HT-29 (cell line): ENCODE results near the gene SNPH. TPM values are rescaled to one million over a fixed set of nuclear protein-coding genes. Genes with fewer than 3 reads are reported as not detected.

Source experiments
- DNase-seq: peaks from one replicate; pipeline ENCODE4 v3.0.0-alpha.2; 2015; ENCODE audit warnings: low spot score
- total RNA-seq: library from RNA; depleted of rRNA; stranded (reverse); fragments of >200 nt; shearing (Covaris generic); gene quantifications from 2 replicates; pipeline ENCODE4 v1.2.3, GENCODE V29; 2014

Gene SNPH
- total RNA-seq, 1 experiment from 2014 or later = 0.36 TPM

DNA sequence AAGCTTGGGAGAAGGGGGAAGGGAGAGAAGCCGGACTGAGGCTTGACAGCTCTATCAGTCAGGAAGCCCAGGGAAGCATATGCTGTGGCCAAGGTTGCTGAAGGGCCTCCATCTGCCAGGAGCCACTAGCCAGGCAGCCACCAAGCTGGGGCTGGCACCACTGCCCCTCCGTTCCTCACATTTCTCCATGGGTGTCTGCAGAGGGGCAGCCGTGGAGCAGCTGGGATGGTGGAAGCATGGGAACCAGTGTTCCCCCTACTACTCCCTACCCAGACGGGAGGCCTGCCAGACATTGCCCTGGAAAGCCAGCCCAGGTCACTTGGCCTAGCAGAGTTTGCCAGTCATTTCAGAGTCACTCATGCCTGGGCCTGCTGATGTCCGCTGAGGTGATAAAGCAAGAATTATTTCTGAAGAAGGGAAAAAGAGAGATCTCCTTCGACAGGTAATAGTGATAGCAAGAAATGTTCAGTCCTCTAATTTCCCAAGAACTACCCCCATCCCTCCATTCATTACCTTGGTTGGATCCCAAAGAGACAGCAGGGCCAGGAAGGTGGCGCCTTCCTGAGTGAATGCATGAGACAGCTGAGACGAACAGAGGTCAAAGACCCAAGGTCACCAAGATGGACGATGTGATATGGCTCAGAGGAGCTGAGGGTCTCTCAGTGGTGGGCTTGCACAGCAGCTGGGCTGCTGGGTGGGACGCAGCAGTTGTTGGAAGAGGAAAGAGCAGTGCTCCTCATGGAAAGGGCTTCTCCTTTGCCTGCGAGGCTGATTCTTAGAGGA lies 21.9 kb downstream of the SNPH start:
- DNase-seq = no peak

DNA sequence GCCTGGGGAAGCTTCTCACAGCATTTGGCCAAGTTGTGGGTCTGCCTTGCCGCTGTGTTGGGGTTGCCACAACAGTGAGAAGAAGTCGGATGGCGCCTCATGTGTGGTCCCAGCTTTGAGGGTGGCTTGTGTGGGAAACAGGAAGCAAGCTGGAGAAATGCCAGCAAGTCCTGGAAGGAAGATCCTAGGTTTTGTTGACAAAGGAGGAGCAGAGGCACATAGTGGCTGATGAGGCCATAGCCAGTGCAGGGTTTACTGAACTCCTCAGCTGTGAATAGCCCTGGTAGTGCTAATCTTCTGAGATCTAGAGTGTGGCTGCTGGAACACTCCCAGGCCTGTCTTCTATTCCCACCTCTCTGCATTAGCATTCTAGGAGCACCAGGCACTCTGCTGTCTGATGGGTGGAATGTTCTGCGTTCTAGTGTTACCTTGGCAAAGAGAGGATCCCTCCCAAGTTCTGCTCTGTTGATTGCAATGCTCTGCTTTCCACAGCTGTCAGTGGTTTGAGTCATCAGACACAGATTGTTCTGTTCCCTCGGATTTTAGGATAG lies 25.2 kb downstream of the SNPH start:
- DNase-seq = no peak

DNA sequence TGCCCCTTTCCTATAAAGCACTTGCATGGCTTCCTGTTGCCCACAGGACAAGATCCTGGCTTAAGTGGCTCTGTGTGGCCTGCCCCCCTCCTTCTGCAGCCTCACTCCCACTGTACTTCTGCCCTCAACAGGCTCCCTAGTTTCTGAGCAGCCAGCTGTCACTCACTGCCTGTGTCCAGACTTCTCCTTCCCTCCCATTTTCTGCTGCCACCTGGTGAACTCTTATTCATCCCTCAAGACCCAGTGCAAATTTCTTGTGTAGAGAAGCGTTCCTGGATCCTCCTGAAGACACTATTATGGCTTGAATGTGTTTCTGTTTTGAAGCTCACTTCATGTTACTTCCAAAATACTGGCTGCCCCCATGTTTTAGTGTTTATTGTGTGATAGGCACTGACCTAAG lies 26.5 kb downstream of the SNPH start:
- no peak for DNase-seq

DNA sequence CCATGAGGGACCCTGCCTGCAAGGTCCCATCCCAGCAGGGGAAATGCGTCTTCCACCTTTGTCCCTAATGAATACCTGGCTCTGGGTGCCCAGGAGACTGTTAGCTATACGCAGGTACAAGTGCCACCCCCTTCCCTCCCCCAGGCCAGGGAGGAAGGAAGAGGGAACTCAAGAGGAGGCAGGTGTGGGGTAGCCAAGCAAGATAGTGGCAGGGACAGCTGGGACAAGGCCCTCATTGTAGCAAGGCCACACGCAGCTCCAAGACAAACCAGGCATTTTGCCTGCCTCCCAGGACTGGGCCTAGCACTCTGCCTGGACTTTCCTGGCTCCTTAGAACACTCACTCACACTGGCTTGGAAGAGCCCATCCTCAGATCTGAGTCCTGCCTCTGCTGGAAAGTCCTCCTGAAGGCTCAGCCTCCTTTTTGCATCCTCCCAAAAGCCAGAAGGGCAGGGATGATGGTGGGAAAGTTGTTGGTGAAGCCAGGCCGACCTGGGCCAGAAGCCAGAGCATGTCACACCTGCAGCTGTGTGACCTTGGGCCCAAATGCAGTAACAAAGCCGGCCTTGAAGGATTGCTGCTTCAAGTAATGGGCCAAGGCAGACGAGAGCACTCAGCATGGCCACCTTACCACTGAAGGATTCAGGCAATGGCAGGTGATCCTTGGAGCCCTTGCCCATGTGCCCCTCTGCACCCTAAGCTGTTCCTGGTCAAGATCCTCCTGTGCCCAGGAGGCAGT lies 27.7 kb downstream of the SNPH start:
- DNase-seq = no peak

DNA sequence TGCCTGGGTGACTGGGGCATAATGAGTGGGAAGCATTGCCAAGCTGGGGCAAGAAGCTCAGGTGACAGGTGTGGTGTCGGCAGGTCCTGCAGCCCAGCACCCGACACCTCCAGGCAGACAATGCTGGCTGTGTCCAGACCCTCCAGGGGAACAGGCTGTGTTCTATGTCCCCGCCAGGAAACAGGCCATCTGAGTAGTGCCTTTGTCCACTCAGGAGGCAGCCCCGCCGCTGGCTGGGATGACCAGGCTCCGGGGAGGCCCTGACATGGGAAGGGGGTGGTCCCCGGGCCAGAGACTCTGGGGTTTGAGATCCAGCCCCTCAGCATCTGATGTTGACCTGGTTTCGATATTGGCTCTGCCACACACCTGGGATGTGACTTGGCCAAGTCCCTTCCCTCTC lies 28.4 kb downstream of the SNPH start:
- no peak for DNase-seq

DNA sequence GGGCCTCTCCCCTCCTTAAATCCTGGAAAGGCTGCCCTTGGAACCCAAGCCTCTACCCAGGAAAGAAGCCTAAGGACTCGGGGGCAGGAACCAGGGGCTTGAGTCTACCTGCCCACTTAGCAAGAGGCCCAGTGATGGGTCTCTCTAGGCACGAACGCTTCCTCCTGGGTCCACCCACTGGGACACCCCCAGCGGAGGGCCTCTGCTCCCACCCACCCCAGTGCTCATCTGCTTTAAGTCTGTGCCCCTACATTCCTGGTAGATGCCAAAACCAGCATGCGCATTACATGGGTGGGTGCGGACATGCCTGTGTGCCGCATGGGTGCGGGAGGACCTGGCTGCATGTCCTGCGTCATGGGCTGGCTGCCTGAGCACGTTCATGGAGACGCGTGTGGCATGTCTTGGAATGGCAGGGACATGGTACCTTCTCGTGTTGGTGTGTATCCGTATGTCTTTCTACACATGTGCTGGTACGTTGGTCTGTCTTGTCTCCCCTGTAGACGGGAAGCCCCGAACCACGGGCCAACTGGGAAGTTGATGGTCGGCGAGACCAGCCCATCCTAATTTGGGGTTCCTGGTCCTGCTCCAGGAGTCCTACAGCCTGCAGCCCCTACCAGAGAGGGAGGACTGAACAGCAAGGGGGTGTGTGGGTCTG lies 29.3 kb downstream of the SNPH start:
- no peak for DNase-seq

DNA sequence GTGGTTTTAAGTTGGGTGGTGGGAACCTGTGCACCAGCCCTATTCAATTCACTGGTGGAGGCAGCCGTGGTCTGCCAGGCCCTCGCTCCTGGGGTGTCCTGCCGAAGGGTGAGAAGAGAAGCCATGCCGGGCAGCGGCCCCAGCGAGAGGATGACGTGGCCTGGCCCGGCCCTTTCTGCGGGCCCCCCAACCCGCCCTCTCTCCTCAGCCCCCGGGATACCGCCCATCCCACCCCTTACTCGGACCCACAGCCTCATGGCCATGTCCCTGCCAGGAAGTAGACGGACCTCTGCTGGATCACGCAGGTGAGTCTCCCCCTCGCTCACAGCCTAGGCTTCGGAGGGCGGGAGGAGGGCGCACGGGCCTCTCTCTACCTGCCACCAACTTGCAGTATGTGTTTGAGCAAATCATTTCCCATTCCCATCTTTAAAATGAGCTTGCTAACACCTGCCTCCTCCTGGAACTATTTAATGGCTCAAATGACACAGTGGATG lies 30.1 kb downstream of the SNPH start:
- no peak for DNase-seq

DNA sequence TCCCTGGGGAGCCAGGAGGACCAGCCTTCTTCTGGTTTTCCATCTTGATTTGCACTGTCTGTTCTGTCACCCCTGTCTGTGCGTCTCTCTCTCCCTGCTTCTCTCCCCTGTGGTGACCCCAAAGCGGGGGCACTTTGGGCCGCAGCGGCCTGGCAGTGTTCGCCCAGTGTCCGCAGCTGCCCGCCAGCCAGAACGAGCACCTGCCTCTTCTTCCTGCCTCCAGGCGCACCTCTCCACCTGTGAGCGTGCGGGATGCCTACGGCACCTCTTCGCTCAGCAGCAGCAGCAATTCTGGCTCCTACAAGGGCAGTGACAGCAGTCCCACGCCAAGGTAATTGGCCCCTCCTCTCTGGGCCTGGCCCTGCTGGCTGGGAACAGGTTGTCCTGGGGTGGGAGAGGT lies 30.8 kb downstream of the SNPH start:
- no peak for DNase-seq

DNA sequence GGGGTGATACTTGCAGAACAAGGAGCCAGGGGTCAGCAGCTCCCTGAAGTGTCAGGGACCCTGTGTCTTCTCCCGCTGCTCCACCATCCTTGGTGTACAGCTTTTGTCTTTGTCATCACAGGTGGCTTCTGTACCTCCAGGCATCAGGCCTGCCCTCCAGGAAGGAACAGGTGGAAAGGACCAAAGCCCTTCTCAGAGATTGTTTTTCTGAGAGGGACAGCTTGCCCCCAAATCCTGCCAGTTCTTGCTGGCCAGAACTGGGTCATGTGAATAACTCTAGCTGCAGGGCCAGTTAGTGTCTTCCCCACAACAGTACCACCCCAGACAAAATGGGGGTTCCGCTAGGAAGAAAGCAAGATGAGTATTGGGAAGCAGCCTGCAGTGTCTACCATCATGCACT lies 31.4 kb downstream of the SNPH start:
- no peak for DNase-seq

DNA sequence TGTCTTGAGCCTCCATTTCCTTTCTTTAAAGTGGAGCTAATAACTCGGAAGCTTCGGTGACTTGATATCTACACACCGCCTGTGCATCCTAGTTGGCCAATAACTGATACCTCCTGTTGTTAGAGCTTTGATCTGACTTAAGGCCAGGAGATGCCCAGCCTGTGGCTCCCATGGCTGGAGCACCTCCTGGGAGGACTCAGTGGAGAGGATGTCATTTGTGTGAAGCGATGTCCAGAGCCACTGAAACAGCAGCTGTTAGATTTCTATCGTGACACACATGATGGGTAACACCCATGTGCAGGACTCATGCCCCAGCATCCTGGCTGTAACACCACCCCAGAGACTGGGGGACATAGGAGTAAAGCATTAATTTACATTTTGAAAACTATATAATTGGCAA lies 32.1 kb downstream of the SNPH start:
- no peak for DNase-seq

DNA sequence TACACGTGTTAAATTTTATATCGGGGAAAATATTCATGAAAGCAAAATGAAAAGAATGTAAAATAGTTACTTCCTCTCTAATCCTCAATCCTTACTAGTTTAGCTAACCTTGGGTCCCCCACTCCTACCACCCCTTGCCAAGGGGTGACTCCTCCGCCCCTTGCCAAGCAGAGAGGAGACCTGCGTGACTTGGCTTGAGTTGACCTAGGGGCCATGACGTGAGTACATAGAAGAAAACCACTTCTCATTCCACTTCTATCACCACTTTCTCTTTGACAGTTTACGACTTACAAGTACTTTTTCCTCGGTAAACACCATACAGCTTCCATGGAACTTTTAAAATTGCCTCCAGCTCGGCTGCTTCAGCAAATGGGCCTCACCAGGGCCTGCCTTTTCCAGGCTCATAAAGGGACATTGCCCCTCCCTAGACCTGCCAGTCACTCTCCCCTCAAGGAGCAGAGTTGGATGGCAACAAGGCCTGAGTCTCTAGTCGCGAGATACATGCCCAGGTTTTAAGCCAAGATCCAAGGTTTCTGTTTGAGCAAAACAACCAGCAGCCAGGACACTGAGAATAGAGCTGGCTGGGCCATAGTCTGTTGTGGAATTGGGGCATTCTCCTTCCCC lies 32.9 kb downstream of the SNPH start:
- DNase-seq = no peak

DNA sequence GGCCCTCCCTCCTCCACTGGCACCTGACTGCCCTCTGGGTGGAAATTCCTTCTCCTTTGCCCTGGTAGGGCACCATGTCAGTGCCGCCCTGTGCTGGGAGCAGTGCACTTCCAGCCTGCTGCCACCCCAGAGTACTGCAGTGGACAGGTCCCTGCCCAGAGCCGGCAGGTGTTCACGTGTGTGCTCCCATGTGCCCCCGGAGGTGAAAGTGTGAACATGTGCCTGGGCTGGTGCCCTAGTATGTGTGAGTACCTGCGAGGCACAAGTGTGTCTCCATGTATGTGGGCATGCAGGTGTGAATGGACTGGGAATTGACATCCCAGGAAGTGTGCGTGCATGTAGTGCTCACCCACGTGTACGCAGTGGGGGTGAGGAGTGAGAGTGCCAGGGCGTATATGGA lies 33.4 kb downstream of the SNPH start:
- DNase-seq = peak; percentile 22

DNA sequence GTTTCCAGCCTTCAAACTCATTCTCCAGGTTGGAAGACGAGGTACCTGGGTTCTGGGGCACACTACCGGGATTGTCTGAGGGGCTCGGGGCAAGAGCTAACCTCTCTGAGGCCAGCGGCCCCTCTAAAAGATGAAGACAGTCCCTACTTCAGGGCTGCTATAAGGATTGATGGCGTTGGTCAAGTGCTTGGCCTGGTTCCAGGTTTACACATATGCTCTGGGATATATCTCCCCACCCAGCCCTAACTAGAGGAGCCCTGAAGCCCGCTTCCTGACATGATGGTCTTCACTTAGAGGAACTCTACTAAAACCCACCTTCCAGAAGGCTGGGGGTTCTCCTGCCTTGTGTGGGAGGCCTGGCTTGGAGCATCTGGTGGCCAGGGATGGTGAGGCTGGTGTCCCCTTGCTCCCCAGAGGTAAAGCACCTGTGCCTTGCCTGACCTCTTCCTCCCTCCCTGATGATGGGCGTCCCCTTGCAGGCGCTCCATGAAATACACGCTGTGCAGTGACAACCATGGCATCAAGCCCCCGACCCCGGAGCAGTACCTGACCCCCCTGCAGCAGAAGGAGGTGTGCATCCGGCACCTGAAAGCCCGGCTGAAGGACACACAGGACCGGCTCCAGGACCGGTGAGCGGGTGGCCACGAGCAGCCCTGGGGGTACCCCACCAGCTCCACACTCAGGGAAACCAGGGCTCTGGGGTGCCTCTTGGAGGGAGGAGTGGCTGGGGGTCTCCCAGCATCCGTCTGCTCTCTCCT lies 34.2 kb downstream of the SNPH start:
- DNase-seq = no peak

DNA sequence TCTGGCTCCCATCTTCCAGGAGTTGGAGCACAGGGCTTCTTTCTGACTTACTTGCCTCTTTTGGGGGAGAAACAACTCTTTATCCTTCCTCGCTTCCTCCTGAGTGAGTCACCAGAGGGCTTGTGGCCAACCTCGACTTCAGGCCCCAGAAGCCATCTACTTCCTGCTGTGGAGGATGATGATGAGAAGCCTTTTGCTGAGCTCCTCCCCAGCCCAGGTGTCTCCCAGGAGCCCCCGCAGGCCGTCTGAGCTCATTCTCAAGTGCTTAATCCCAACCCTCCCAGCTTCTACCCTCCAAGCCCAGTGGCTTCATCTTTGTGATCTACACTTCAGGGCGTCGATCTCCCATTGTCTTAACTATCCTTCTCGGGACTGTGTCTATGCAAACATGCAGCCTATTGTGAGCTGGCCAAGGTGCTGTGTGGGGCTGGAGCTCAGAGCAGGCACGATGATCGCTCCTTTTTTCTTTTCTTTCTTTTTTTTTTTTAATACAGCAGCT lies 35.0 kb downstream of the SNPH start:
- peak; percentile 27 for DNase-seq

DNA sequence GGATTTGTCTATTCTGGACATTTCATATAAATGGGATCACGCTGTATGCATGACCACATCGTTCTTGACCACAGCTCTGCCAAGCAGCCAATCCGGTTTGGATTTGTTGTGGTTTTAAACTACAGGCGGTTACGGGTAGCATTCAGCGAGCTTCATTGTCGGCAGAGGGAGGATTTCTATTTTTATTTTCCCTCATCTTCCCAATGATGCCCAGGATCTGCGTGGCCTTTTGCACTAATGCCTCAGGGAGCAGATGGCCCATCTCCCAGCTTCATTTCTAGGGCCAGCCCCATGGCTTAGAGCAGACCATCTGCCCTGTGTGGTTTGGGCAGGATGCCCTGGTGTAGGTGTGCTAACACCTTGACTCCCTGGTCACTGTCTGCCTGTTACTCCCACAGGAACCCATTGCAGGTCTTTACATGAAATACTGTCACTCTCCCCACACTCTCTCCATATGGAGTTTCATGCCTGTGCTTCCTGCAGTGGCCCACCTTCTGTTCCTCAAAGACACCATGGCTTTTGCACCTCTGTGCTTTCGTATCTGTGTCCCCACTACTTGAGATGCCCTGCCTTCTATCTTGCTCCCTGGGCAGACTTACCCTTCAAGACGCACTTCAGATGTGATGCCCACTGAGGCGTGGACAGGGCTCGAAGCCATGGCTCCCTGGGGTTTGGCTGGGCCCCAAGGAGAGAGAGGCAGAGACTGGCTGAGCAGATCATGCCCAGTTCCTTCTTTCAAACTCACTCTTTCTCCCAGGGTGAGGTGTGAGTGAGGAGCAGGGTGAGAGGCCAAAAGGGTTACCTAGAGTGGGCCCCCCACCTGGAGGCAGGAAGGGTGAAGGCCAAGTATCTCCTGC lies 36.8 kb downstream of the SNPH start:
- peak; percentile 36 for DNase-seq

DNA sequence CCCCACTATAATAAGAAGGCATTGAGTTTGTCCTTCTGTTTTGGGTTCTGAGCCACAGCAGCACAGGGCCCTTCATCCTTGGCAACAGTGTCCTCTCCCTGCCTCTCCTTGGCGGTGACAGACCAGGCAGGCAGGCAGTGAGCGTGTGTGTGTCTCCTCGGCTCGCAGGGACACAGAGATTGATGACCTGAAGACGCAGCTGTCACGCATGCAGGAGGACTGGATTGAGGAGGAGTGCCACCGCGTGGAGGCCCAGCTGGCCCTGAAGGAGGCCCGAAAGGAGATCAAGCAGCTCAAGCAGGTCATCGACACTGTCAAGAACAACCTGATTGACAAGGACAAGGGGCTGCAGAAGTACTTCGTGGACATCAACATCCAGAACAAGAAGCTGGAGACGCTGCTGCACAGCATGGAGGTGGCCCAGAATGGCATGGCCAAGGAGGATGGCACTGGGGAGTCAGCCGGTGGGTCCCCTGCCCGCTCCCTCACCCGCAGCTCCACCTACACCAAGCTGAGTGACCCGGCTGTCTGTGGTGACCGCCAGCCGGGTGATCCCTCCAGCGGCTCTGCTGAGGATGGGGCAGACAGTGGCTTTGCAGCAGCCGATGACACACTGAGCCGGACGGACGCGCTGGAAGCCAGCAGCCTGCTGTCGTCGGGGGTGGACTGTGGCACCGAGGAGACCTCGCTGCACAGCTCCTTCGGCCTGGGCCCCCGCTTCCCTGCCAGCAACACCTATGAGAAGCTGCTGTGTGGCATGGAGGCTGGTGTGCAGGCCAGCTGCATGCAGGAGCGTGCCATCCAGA lies 38.8 kb downstream of the SNPH start:
- no peak for DNase-seq

DNA sequence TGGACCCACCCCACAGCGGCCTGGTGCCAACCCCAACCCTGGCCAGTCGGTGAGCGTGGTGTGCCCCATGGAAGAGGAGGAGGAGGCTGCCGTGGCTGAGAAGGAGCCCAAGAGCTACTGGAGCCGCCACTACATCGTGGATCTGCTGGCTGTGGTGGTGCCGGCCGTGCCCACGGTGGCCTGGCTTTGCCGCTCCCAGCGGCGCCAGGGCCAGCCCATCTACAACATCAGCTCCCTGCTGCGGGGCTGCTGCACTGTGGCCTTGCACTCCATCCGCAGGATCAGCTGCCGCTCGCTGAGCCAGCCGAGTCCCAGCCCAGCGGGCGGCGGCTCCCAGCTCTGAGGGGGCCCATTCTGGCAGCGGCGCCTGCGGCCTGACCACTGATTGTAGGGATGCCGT lies 39.6 kb downstream of the SNPH start:
- no peak for DNase-seq

DNA sequence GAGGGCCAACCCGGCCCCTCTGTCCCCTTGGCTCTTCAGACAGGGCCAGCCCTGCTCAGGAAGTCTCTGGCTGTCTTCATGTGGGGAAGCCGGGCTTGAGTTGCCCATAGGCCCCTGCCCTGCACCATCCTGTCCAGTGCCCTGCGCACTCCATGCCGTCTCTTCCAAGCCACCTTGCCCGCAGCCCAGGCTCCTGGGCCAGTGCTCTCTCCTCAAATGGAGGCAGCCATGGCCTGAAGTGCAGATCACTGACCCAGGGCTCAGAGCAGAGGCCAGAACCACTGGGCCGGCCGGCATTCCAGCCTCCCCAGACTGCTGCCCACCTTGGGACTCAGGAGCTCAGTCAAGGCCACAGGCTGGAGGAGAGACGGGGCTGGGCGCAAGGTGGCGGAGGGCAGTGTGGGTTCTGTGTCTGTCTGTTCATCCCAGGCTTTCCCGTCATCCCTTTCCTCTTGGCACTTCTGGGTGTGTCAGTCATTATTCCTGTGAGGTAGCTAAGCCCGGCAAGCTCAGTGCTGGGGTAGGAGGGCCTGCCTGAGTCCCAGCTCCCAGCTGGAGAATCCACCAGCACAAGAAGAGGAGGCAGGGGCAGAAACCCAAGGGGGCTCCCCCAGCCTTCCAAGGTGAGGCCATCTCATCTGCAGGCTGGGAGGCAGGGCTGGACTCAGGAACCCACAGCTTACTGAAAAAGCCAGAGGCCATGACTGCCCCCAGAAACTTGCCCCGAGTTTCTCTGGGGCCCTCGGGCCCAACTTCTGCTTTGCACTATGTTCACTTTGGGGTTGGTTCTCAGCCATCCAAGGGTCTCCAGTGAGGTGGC lies 40.4 kb downstream of the SNPH start:
- no peak for DNase-seq
